Body of pancreas (tissue), 4 donors: ENCODE measurements around the gene PTPRN. TPM values are rescaled to one million over a fixed set of nuclear protein-coding genes. Genes with fewer than 3 reads are reported as not detected.

Source experiments
- ATAC-seq: fragments of 150-250 bp; one replicate; pipeline ENCODE4 v1.9.1; 2016
- DNase-seq, 4 donors: peaks; one replicate each; pipeline ENCODE4 v3.0.0-alpha.2; 2019
- H3K27ac ChIP-seq, 4 donors: fragments of 200-600 bp; sonication (generic); 1 replicate in 3 of 4; 2 replicates in 1 of 4; pipeline versions ENCODE4 v1.5.1 to v1.6.1; 2016 to 2019; ENCODE audit warnings: mild to moderate bottlenecking in 1 of 4, mixed read lengths in 1 of 4, moderate library complexity in 1 of 4
- H3K27me3 ChIP-seq, 2 donors: fragments of 200-600 bp; sonication (generic); one replicate each; pipeline ENCODE4 v1.6.0; 2016; ENCODE audit warnings: mild to moderate bottlenecking in 1 of 2
- H3K36me3 ChIP-seq, 2 donors: fragments of 200-600 bp; sonication (generic); replicated peaks in 1 of 2; 2 replicates each; pipeline ENCODE4 v1.5.1; 2016; ENCODE audit warnings: low read depth in 2 of 2; ENCODE audit not compliant: insufficient read depth in 1 of 2
- H3K4me1 ChIP-seq: fragments of 200-600 bp; sonication (generic); one replicate; pipeline ENCODE4 v1.6.0; 2016
- H3K4me3 ChIP-seq, 2 donors: fragments of 200-600 bp; sonication (generic); 1 replicate in 1 of 2; 2 replicates in 1 of 2; pipeline ENCODE4 v1.5.1; 2016 to 2019
- H3K9me3 ChIP-seq, 3 donors: fragments of 200-600 bp; sonication (generic); 1 replicate in 2 of 3; 2 replicates in 1 of 3; pipeline ENCODE4 v1.5.1; 2016
- POLR2A ChIP-seq, 3 donors: fragments of 450-650 bp; IDR thresholded peaks; one replicate each; pipeline ENCODE4 v1.6.1; 2016; ENCODE audit warnings: antibody characterized with exemption in 3 of 3, mild to moderate bottlenecking in 2 of 3
- WGBS, 2 donors: methylation state at CpG; one replicate each; pipeline ENCODE4 v1.1.5; 2017; 5-methylcytosine and 5-hydroxymethylcytosine counted together
- intact Hi-C: fragments of 100-400 bp; cut with DNase I; formaldehyde crosslinking; loops from one replicate; pipeline ENCODE4 v1.15.1; 2023
- total RNA-seq, 2 donors: library from RNA; depleted of rRNA; stranded (reverse); fragments of >200 nt; gene quantifications; one replicate each; pipeline ENCODE4 v1.1.0, GENCODE V29; 2016
- TF ChIP-seq, protein P1 (sequence below), 7 experiments: fragments of 450-650 bp in 4 of 7; fragments of 200-600 bp in 3 of 7; sonication (generic) in 3 of 7; IDR thresholded peaks; one replicate each; pipeline ENCODE4 v1.5.1; 2016 to 2019; ENCODE audit warnings: antibody characterized with exemption in 7 of 7

Gene PTPRN
- total RNA-seq, 2 donors from 2014 or later, result 18.7 to 19.8 TPM

DNA sequence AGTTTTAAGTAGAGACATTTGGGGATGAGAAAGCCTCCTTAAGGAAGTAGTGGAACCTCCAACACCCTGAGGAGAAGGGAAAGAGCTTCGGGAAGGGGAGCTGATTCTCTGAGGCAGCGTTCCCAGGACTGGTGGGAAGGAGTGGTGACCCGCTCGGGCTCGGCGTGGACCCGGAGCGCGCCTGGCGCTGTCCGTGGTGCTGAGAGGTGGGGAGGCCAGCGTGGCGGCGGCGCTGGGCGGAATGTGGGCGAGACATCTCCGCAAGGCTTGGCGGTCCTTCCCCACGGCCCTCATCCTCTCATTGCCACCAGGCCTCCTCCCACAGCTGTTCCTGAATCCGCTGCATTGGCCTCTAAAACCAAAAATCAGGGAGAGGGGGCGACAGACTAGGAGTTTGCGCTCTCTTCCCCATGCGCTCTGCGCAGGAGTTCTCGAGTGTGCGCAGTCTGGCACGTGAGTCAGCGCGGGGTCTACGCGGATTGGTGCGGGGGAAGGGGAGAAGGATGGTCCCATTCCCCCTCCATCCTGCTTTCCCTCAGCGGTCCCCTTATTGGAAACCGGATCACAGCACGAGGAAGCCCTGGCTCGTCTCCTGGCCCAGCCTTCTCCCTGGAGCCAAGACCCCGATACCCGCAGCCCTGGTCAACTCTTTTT, 22.5 kb upstream of the PTPRN start:
- TF ChIP-seq POLR2A (IDR thresholded peaks at IDR 0.05), result no peak
- TF ChIP-seq, protein P1, sequence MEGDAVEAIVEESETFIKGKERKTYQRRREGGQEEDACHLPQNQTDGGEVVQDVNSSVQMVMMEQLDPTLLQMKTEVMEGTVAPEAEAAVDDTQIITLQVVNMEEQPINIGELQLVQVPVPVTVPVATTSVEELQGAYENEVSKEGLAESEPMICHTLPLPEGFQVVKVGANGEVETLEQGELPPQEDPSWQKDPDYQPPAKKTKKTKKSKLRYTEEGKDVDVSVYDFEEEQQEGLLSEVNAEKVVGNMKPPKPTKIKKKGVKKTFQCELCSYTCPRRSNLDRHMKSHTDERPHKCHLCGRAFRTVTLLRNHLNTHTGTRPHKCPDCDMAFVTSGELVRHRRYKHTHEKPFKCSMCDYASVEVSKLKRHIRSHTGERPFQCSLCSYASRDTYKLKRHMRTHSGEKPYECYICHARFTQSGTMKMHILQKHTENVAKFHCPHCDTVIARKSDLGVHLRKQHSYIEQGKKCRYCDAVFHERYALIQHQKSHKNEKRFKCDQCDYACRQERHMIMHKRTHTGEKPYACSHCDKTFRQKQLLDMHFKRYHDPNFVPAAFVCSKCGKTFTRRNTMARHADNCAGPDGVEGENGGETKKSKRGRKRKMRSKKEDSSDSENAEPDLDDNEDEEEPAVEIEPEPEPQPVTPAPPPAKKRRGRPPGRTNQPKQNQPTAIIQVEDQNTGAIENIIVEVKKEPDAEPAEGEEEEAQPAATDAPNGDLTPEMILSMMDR (IDR thresholded peaks at IDR 0.05), result no peak
- no peaks in the 10 kb centered on the region for H3K9me3 ChIP-seq
- H3K27ac ChIP-seq, result no peak overlapping the region
- no peaks in the 10 kb centered on the region for H3K4me1 ChIP-seq
- 9 to 23% methylated on average over 18 to 39 of the region's 39 CpGs for WGBS, 2 donors
- no peaks in the 10 kb centered on the region for H3K36me3 ChIP-seq
- no peak for ATAC-seq
- intact Hi-C loops, result no loop called here
- H3K4me3 ChIP-seq, result no peak overlapping the region
- H3K27me3 ChIP-seq, result peaks cover 0 to 15% of the 10 kb centered on the region in 2 donors
- DNase-seq, result peak in 3 of 4 donors; percentile 6 to 32 (median 22)

DNA sequence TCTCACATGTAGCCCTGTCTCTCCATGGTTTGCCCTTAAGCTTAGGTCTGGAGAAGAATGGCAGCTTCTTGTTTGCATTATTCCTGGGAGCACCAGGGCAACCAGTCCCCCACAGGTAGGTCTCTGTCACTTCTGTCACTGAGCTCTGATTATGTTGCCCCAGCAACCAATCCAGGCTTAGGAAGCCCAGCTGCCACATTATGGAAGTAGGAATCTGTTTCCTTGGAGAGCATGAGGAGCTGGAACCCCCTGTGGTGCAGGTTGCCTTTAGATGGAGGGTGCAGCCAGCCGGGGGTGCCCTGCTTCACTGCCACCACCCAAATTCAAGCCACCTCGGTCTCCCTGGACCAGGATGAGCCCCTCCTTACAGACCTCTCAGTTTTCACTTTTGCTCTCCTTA, 18.5 kb upstream of the PTPRN start:
- Histone ChIP-seq H3K36me3 (no peaks in the 10 kb centered on the region), H3K27ac (no peak overlapping the region), H3K27me3 (peaks cover 0 to 15% of the 10 kb centered on the region in 2 donors), H3K4me3 (no peak overlapping the region), H3K9me3 (no peaks in the 10 kb centered on the region), H3K4me1 (no peaks in the 10 kb centered on the region)
- intact Hi-C loops, result no loop called here
- DNase-seq (peak in 2 of 4 donors; percentile 9 to 18), ATAC-seq (no peak)
- TF ChIP-seq, protein P1 (IDR thresholded peaks at IDR 0.05), result no peak
- no peak for TF ChIP-seq POLR2A (IDR thresholded peaks at IDR 0.05)
- WGBS, 2 donors, result 40 to 48% methylated on average over 2 of the region's 2 CpGs

DNA sequence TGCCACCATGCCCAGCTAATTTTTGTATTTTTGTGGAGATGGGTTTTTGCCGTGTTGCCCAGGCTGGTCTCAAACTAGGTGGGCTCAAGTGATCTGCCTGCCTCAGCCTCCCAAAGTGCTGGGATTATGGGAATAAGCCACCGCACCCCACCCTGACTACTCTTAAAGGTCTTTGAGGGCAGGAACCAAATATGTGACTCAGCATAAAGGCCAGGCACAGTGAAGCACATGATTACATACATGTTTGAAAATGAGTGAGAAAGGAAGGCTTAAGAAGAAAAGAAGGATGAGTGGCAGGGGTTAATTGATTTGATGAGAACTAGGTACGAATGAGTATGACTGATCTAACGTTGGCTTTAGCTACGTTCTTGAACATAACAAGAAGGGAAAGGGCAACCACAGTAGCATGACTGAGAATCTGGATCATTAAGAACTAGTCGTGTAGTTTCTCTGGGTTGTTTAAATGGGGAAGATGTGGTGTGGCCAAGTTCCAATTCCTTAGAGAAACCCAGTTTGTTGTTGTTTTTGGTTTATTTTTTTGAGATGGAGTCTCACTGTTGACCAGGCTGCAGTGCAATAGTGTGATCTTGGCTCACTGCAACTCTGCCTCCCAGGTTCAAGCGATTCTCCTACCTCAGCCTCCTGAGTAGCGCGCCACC, 16.6 kb upstream of the PTPRN start:
- ATAC-seq, result no peak
- no peak for TF ChIP-seq POLR2A (IDR thresholded peaks at IDR 0.05)
- TF ChIP-seq, protein P1 (IDR thresholded peaks at IDR 0.05), result no peak
- Histone ChIP-seq H3K27me3 (no peaks in the 10 kb centered on the region), H3K4me1 (no peaks in the 10 kb centered on the region), H3K4me3 (no peak overlapping the region), H3K36me3 (no peaks in the 10 kb centered on the region), H3K9me3 (no peaks in the 10 kb centered on the region), H3K27ac (no peak overlapping the region)
- intact Hi-C loops, result no loop called here
- WGBS, 2 donors, result 51 to 53% methylated on average over 8 to 9 of the region's 9 CpGs
- no peak for DNase-seq

DNA sequence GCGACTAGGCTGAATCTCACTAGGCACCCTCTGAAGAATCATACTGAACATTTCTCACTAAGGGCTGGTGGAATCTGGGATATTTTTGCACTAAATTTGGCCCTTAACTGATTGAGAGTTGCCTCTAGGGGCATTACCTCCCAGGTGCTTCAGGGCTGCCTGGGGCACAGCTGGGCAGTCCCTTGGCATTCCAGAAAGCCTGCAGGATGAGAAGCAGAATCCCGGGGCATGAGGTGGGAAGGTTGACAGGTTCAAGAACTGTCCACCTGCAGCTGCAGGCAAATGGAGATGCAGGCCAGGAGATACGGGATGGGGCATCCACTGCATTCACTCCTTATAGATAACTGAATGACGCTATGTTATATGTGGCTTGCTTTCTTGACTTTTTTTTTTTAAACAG, 15.9 kb upstream of the PTPRN start:
- H3K9me3 ChIP-seq, result no peaks in the 10 kb centered on the region
- no peak for DNase-seq
- 70 to 71% methylated on average over 4 of the region's 4 CpGs for WGBS, 2 donors
- no peaks in the 10 kb centered on the region for H3K36me3 ChIP-seq
- ATAC-seq, result no peak
- H3K27ac ChIP-seq, result no peak overlapping the region
- no peaks in the 10 kb centered on the region for H3K4me1 ChIP-seq
- no peaks in the 10 kb centered on the region for H3K27me3 ChIP-seq
- no peak for TF ChIP-seq POLR2A (IDR thresholded peaks at IDR 0.05)
- TF ChIP-seq, protein P1 (IDR thresholded peaks at IDR 0.05), result no peak
- no peak overlapping the region for H3K4me3 ChIP-seq
- intact Hi-C loops, result no loop called here
